Skeletal muscle tissue (tissue), 4 donors: ENCODE measurements around the gene TMEM158. TPM values are rescaled to one million over a fixed set of nuclear protein-coding genes. Genes with fewer than 3 reads are reported as not detected.

ENCODE experiments used
- H3K27ac ChIP-seq: one replicate; pipeline ENCODE4 v1.7.0; 2013; ENCODE audit warnings: mild to moderate bottlenecking, low read depth, low read length, inconsistent platforms
- H3K27me3 ChIP-seq, 3 donors: one replicate each; pipeline ENCODE4 v1.7.0; 2013; ENCODE audit warnings: low read length in 3 of 3; ENCODE audit not compliant: control insufficient read depth in 3 of 3, insufficient read depth in 3 of 3
- H3K36me3 ChIP-seq, 3 donors: one replicate each; pipeline ENCODE4 v1.7.0; 2013; ENCODE audit warnings: low read length in 3 of 3; ENCODE audit not compliant: control insufficient read depth in 3 of 3, insufficient read depth in 3 of 3
- H3K4me1 ChIP-seq, 3 donors: one replicate each; pipeline ENCODE4 v1.7.0; 2013; ENCODE audit warnings: low read length in 3 of 3, mild to moderate bottlenecking in 3 of 3; ENCODE audit not compliant: control insufficient read depth in 3 of 3, insufficient read depth in 3 of 3
- H3K4me3 ChIP-seq, 3 donors: one replicate each; pipeline ENCODE4 v1.7.0; 2013; ENCODE audit warnings: low read length in 3 of 3
- H3K9ac ChIP-seq, 3 donors: one replicate each; pipeline ENCODE4 v1.7.0; 2013; ENCODE audit warnings: low read length in 3 of 3, mild to moderate bottlenecking in 3 of 3, moderate library complexity in 2 of 3, low read depth in 1 of 3
- H3K9me3 ChIP-seq, 3 donors: one replicate each; pipeline ENCODE4 v1.7.0; 2013; ENCODE audit warnings: low read length in 3 of 3; ENCODE audit not compliant: control insufficient read depth in 3 of 3
- total RNA-seq: library from RNA; depleted of rRNA; stranded (reverse); fragments of >200 nt; gene quantifications from one replicate; pipeline ENCODE4 v1.2.3, GENCODE V29; 2014
- donor health status: Osteomylitis.

TMEM158 gene
- total RNA-seq, 1 donor from 2014 or later = 0.52 TPM

DNA sequence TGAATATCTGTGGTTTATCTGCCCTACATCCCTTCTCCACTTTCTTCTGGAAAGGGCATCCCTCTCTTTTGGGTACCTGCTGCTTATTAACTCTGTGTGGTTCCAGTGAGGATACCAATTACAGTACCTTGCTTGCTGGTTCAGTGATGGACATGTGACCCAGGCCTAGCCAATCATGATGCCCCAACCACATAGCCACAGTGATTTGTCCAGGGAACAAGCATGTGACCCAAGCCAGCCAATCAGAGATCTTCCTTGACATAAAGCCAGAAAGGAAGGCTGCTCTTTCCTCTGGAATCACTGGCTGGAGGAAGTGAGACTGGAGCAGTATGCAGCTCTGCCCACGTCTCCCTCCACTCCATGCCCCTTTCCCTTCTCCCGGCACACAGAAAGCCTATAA is 10.9 kb upstream of the TMEM158 start:
- H3K27ac ChIP-seq = no peak overlapping the region
- H3K27me3 ChIP-seq = peaks cover under 1 to 12% (median 6%) of the 10 kb centered on the region in 3 donors
- H3K36me3 ChIP-seq = no peaks in the 10 kb centered on the region
- H3K4me3 ChIP-seq = no peak overlapping the region
- no peak overlapping the region for H3K9ac ChIP-seq
- H3K4me1 ChIP-seq = no peaks in the 10 kb centered on the region
- H3K9me3 ChIP-seq = peaks cover 0 to 3% (median 2%) of the 10 kb centered on the region in 3 donors

DNA sequence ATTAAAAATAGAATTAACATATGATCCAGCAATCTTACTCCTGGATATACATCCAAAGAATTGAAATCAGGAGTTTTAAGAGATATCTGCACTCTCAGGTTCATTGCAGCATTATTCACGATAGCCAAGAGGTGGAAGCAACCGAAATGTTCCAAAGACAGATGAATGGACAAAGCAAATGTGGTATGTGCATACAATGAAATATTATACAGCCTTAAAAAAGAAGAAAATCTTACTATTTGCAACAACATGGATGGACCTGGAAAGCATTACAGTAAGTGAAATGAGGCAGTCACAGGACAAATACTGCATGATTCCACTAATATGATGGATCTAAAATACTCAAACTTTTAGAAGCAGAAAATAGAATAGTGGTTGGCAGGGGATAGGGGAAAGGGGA is 9.3 kb upstream of the TMEM158 start:
- Histone ChIP-seq H3K9ac (no peak overlapping the region), H3K4me1 (no peaks in the 10 kb centered on the region), H3K27me3 (peaks cover 5 to 11% (median 6%) of the 10 kb centered on the region in 3 donors), H3K27ac (no peak overlapping the region), H3K4me3 (no peak overlapping the region), H3K9me3 (peaks cover 0 to 3% (median 2%) of the 10 kb centered on the region in 3 donors), H3K36me3 (no peaks in the 10 kb centered on the region)

DNA sequence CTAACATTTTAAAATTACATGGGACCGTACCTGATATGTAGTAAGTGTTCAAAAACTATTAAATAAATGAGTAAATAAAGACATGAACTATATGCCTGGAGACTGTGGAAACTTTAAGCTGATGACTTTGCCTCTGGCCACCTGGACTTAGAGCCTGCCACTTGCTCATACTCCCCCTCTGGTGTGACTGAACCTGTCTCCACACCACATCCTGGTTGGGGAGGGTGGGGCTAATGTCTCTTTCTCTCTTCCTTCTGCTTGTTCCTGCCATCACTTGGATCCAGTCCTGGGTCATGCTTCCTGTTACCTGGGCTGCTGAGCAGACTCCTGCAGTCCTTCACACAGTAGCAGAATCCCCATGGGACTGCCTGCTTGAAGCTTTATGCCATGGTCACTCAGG is 8.2 kb upstream of the TMEM158 start:
- Histone ChIP-seq H3K4me3 (no peak overlapping the region), H3K27me3 (peaks cover 3 to 13% (median 8%) of the 10 kb centered on the region in 3 donors), H3K36me3 (no peaks in the 10 kb centered on the region), H3K4me1 (no peaks in the 10 kb centered on the region), H3K9me3 (peaks cover 0 to 3% (median 2%) of the 10 kb centered on the region in 3 donors), H3K27ac (no peak overlapping the region), H3K9ac (no peak overlapping the region)

DNA sequence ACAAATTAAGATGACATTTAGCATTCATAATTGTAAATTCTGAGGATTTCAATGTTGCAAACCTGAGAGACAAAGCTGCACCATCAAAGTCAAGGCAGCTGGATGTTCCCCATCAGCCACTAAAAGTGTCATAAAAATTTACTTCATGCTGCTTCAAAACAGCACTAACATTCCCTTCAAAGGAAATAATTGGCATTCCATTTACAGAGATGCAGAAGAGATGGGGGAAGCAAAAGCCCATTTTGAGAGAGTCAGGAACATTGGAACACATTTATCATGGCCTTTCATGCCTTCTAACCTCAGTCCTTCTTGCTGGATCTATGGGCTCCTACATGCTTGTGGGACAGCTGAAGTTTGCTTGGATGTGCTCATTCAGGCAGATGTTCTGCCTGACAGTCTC is 6.4 kb upstream of the TMEM158 start:
- Histone ChIP-seq H3K27ac (no peak overlapping the region), H3K9me3 (peaks cover 0 to 3% (median 2%) of the 10 kb centered on the region in 3 donors), H3K4me1 (no peaks in the 10 kb centered on the region), H3K36me3 (no peaks in the 10 kb centered on the region), H3K9ac (no peak overlapping the region), H3K4me3 (no peak overlapping the region), H3K27me3 (peaks cover 10 to 18% (median 10%) of the 10 kb centered on the region in 3 donors)

DNA sequence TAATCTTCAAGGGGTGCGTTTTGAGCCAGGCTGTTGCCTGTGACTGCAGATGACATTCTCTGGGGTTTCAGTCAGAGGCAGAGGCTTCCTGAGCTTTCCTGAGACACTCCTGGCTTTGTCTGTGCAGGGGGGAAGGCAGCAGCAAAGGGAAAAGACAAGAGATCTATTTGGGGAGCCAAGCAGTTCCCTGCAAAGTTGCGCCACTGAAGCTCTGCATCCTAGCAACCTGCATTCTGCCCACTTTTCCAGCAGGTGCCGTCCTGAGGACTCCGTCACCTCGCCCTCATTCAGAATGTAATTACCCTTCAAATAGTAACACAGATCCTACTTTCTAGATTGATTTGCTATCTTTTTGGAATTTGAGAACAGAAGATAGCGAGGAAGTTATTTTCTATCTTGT is 1.9 kb upstream of the TMEM158 start:
- peaks cover 8 to 18% (median 10%) of the 10 kb centered on the region in 3 donors for H3K27me3 ChIP-seq
- H3K4me1 ChIP-seq = peaks cover 5 to 11% (median 5%) of the 10 kb centered on the region in 3 donors
- H3K9me3 ChIP-seq = no peaks in the 10 kb centered on the region
- H3K27ac ChIP-seq = no peak overlapping the region
- H3K9ac ChIP-seq = no peak overlapping the region
- no peaks in the 10 kb centered on the region for H3K36me3 ChIP-seq
- H3K4me3 ChIP-seq = no peak overlapping the region

DNA sequence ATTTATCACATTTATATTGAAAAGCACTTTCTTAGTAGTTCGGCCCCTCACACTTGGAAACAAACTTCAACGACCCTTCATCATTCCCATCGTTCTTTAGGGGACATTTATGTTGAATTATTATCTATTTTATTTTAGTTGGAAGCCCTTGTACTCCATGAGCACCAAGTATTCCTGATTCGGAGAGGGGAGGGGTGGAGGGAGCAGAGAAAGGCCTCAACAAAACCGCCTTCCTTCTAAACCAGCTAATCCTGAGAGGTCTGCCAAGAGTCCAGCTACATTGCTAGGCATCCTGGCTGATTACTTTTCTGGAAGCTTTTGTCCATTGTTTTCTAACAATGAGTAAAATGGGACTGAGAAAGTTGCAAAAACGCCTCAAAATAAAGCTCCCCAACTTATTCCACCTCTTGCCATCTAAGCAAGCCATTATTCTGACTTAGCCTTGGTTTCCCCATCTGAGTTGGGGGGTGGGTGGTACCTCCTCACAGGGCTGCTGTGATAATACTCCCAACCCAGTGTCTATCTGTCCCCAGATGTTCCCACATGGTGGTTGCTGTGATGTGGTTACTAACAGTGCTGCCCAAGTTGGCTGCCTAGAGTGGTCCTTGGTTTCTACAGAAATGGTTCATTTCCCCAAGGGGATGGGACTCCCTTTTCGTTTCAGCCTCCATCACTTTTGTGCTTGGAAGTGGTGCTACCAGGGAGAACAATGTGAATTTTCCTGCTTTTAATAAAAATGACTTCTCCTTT is 1.2 kb upstream of the TMEM158 start:
- Histone ChIP-seq H3K4me3 (peak overlapping the region in 1 of 3 donors; percentile 59), H3K4me1 (peaks cover 5 to 11% (median 5%) of the 10 kb centered on the region in 3 donors), H3K27ac (no peak overlapping the region), H3K9ac (peak overlapping the region in 1 of 3 donors; percentile 64), H3K27me3 (peaks cover 8 to 18% (median 10%) of the 10 kb centered on the region in 3 donors), H3K9me3 (no peaks in the 10 kb centered on the region), H3K36me3 (no peaks in the 10 kb centered on the region)

DNA sequence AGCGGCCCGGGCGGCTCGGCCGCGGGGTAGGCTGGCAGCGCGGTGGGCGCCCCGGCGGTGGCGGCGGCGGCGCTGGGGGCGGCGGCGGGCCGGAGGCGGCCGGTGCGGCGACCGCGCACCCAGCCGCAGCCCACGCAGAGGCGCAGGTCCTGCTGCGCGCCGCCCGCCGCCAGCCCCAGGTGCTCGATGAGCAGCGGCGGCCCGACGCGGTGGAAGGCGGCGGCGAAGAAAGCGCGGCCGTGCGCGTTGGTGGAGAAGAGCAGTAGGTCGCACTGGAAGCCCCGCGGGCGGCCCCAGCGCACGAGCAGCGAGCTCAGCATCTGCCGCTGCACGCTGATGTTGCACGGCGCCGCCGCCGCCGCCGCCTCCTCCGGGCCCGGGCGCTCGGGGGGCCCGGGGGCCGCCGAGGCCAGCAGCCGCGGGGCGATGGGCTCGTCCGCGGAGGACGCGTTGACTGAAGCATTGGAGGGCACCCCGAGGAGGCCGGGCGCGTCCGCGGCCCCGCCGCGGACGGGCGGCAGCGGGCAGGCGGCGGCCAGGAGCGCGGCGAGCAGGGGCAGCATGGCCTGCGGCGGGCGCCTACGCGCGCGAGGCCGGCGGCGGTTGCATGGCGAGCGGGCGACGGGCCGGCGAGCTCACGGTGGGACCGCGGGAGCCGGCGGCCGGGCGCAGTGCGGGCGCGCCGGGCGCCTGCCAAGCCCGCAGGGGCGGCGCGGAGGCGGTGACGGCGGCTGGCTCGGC is 452 bp downstream of the TMEM158 start:
- H3K9me3 ChIP-seq = no peaks in the 10 kb centered on the region
- peaks cover 5 to 11% (median 5%) of the 10 kb centered on the region in 3 donors for H3K4me1 ChIP-seq
- no peaks in the 10 kb centered on the region for H3K36me3 ChIP-seq
- peak overlapping the region in 2 of 3 donors; percentile 57 to 73 for H3K9ac ChIP-seq
- peaks cover 7 to 13% (median 10%) of the 10 kb centered on the region in 3 donors for H3K27me3 ChIP-seq
- H3K27ac ChIP-seq = no peak overlapping the region
- peak overlapping the region; percentile 48 to 68 (median 66) for H3K4me3 ChIP-seq

DNA sequence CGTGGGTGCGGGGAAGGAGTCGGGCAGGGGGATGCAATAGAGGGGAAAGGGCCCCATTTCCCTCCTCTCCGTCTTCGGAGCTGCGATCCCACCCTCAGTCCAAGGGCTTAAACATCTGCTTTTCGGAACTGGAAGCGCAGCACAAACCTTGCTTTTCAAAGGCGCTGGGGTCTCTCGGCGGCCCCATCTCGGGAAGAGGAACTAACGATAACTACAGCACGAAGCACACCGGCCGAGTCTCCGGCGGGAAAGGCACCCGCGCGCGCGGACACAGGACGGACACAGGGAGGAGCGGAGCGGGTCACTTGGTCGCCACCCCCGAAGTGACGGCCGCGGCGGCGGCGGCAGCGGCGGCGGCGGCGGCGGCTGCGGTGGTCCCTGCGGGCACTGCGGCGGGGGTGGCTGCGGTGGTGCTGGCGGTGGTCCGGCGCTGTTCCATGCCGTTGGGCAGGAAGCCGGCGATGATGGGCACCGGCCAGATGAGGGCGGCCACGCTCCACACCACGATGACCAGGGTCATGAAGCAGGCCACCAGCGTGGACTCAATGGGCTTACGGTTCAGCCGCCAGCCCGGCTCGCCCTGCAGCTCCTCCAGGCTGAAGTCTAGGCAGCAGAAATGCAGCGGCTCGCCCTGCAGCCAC is 1.1 kb downstream of the TMEM158 start:
- H3K4me3 ChIP-seq = peak overlapping the region; percentile 66 to 73 (median 68)
- no peak overlapping the region for H3K27ac ChIP-seq
- peaks cover 5 to 11% (median 5%) of the 10 kb centered on the region in 3 donors for H3K4me1 ChIP-seq
- peak overlapping the region; percentile 27 to 73 (median 57) for H3K9ac ChIP-seq
- H3K36me3 ChIP-seq = no peaks in the 10 kb centered on the region
- peaks cover 7 to 10% (median 8%) of the 10 kb centered on the region in 3 donors for H3K27me3 ChIP-seq
- no peaks in the 10 kb centered on the region for H3K9me3 ChIP-seq

DNA sequence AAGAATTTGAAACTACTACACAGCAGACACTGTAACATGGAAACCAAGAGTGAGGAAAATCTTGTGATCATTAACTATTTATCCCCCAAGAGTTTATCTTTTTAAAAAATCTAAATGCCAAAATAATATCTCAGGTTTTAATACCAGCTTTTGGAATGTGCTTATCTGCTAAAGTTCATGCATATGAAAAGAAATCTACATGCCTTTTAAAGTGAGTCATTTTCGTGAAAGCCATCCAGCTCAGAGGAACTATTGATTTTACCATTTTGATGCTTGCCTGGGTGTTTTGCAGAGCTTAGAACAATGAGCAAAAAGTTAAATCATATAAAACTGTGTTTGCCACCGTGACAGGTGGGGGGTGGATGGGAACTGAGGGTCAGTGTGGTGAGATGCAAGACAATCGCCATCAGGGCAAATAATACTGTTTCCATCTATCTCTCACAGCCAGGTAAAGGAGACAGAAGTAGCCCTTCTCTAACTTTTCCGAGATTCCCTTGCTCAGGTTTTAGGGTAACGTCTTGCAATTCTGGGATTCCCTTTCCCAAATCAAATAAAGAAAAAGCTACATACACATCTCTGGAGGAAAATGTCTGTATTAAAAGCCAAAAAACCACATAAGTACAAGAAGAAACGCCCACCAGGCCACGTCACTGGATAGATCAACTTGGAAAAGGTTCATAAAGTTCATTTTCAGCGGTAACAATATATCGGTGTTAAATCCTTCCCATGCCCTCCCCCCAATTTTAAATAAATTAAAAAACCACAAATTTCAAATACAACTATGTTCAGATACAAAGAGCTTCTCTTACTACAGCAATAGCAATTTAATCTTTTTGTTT is 2.0 kb downstream of the TMEM158 start:
- H3K9ac ChIP-seq = peak overlapping the region in 2 of 3 donors; percentile 27 to 73
- peaks cover 5 to 17% (median 11%) of the 10 kb centered on the region in 3 donors for H3K4me1 ChIP-seq
- H3K9me3 ChIP-seq = no peaks in the 10 kb centered on the region
- H3K36me3 ChIP-seq = no peaks in the 10 kb centered on the region
- H3K27me3 ChIP-seq = peaks cover 2 to 7% (median 3%) of the 10 kb centered on the region in 3 donors
- H3K4me3 ChIP-seq = peak overlapping the region in 1 of 3 donors; percentile 73
- no peak overlapping the region for H3K27ac ChIP-seq
